WTC11 (cell line): ENCODE measurements around the gene CTTNBP2.

Experiments used
- CTCF ChIP-seq: fragments of 200-600 bp; IDR thresholded peaks from 2 replicates; pipeline ENCODE4 v1.8.0; 2022; ENCODE audit warnings: antibody characterized with exemption
- FOXJ3 ChIP-seq: sonication (generic); formaldehyde crosslinking; IDR thresholded peaks from 2 replicates; pipeline ENCODE4 v1.9.0; 2021; ENCODE audit warnings: missing genetic modification reagents, mild to moderate bottlenecking, borderline replicate concordance
- NR2C2 ChIP-seq: sonication (generic); formaldehyde crosslinking; IDR thresholded peaks from 2 replicates; pipeline ENCODE4 v1.8.0; 2022; ENCODE audit warnings: mild to moderate bottlenecking, missing genetic modification reagents
- SP1 ChIP-seq: sonication (generic); formaldehyde crosslinking; conservative IDR thresholded peaks from 2 replicates; pipeline ENCODE4 v1.8.1; 2022; ENCODE audit warnings: missing genetic modification reagents
- STAT6 ChIP-seq: sonication (generic); formaldehyde crosslinking; conservative IDR thresholded peaks from 2 replicates; pipeline ENCODE4 v1.8.1; 2023; ENCODE audit warnings: mild to moderate bottlenecking, low read depth, missing genetic modification reagents, moderate library complexity
- TCF7 ChIP-seq: sonication (generic); formaldehyde crosslinking; IDR thresholded peaks from 2 replicates; pipeline ENCODE4 v1.8.0; 2022; ENCODE audit warnings: mild to moderate bottlenecking, low read depth, missing genetic modification reagents, moderate library complexity
- TP53 ChIP-seq: sonication (generic); formaldehyde crosslinking; IDR thresholded peaks from 2 replicates; pipeline ENCODE4 v1.8.1; 2023; ENCODE audit warnings: mild to moderate bottlenecking, missing genetic modification reagents
- USF2 ChIP-seq: sonication (generic); formaldehyde crosslinking; IDR thresholded peaks from 2 replicates; pipeline ENCODE4 v1.8.1; 2023; ENCODE audit warnings: mild to moderate bottlenecking, missing genetic modification reagents, moderate library complexity
- ZNF232 ChIP-seq: sonication (generic); formaldehyde crosslinking; IDR thresholded peaks from 2 replicates; pipeline ENCODE4 v1.8.0; 2022; ENCODE audit warnings: mild to moderate bottlenecking, missing genetic modification reagents
- ZNF512 ChIP-seq: sonication (generic); formaldehyde crosslinking; IDR thresholded peaks from 2 replicates; pipeline ENCODE4 v1.8.1; 2022; ENCODE audit warnings: missing genetic modification reagents, borderline replicate concordance
- TF ChIP-seq, protein P1 (sequence below): sonication (generic); formaldehyde crosslinking; conservative IDR thresholded peaks from 2 replicates; pipeline ENCODE4 v1.8.1; 2022; ENCODE audit warnings: mild to moderate bottlenecking, missing genetic modification reagents

GRCh38 chr7:117666031-117666430 lies 207.2 kb downstream of the CTTNBP2 start:
- TF ChIP-seq CTCF = no peak
- no peak for TF ChIP-seq STAT6 (CRISPR knock-in tag)
- TF ChIP-seq SP1 = no peak
- no peak for TF ChIP-seq ZNF512 (CRISPR knock-in tag)
- no peak for TF ChIP-seq ZNF232 (CRISPR knock-in tag)
- TF ChIP-seq TP53 (CRISPR knock-in tag) = no peak
- TF ChIP-seq TCF7 = no peak
- no peak for TF ChIP-seq USF2
- TF ChIP-seq NR2C2 = no peak
- TF ChIP-seq, protein P1, sequence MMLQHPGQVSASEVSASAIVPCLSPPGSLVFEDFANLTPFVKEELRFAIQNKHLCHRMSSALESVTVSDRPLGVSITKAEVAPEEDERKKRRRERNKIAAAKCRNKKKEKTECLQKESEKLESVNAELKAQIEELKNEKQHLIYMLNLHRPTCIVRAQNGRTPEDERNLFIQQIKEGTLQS (CRISPR knock-in tag) = no peak
- no peak for TF ChIP-seq FOXJ3 (CRISPR knock-in tag)
